Inflammatory macrophage treated with lipopolysaccharide for 4 hours (primary cell): Measurements from ENCODE around the gene OBI1.

ENCODE experiments used
- DNase-seq: peaks from one replicate; pipeline ENCODE4 v3.0.0-alpha.2; 2020

Gene OBI1

DNA sequence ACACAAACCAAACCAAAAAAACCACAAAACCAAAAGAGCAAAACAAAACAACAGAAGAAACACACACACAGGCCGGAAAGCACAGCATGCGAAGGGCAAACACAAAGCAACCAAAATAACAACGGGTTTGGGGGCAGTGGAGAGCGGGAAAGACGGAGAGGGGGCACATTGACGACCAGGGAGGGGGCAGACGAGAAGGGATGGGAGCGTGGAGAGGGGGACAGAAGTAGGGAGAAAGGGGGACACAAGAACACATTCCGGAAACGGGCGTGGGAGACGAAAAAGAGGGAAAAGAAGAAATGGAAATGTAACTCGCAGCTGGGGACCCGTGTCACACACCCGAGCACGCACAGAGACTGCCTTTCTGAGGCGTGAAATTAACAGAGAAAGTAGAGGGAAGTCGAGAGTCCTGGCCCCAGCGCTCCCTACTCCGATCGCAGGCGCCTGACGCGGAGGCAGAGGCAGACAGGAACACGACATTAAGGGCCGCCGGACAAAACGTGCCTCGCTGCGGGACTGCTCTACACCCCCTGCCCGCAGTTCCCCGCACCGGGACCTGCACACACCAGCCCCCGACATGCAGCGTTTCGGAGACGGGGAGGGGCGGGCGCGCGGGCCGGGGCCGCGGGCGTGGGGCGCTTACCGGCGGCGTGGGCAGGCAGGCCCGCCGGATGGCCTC, 56.3 kb downstream of the OBI1 start:
- DNase-seq, result peak; percentile 34

- no peak for DNase-seq
These were observed 56.9 kb downstream of the OBI1 start for GRCh38 chr13:78601874-78602560.

- no peak for DNase-seq
These were observed 57.7 kb downstream of the OBI1 start for GRCh38 chr13:78601124-78601873.

DNA sequence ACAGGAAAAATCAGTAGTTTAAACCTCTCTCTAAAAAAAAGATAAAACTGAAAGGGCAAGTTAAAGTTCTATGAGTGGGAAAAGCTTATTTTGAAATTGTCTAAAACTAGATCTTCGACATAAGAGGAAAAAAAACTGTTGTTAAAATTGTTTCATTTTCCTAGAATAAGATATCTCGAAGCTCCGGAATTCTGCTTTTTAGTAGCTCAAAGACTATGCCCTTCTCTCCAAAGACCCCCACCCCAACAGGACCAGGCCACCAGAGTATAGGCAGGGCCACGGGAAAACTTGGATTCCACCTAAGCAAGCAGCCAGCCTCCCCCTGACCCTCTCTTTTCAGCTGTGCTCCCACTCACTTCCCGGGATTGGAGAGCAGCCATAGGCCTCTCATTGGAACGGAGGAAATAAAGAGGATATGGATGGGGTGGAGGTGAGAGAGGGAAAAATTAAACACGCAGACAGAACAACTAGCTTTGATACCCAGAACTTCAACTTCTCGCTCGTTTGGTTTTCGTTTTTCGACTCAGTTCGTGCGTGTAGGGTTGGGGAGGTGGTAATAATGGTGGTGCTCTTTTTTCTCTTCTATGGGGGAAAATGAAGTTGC, 58.6 kb downstream of the OBI1 start:
- DNase-seq, result no peak

DNA sequence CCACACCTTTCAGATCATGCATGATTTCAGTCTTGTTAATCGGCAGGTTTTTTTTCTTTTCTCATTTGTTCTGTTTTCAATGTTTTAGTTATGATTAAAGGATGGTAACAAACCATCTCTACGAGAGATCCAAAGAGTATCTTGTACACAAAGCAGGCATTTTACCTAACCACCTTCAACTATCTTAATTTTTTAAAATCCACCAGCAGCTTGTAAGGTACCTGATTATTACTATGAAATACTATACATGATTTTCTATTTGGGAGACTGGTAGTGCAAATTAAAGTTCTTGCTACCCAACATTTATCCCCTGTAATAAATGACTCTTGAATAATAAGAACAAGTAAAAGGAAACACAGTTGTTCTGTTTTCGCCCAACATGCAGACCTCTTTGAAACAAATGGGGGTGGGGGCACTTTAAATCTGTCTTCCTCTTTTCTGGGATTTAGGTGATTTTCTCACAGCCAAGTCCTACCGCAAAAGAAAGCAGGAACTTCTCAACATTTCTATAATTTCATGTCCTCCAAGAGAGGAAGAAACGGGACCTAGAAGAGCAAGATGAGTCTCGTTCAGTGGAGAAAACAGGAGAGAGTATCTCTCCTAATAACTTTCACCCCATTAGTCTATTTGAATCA, 59.2 kb downstream of the OBI1 start:
- no peak for DNase-seq

- no peak for DNase-seq
These were observed 59.9 kb downstream of the OBI1 start for GRCh38 chr13:78598966-78599644.

GRCh38 chr13:78598116-78598781, 60.7 kb downstream of the OBI1 start:
- DNase-seq, result no peak

DNA sequence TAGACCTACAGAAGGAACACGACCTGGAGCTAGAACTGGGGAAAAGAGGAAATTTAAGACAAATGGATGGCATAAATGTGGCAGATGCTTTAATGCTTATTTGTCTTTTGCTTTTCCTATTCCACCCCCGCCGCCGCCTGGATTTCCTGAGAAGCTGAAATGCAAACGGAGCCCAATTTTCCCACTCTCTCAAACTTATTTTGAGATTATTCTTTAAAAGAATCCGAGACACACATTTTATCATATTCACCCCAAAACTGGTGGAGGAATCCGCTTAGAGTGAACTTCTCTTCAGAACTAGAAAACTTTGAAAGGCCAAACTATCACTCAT, 61.4 kb downstream of the OBI1 start:
- no peak for DNase-seq

- no peak for DNase-seq
These were observed 62.0 kb downstream of the OBI1 start for GRCh38 chr13:78596736-78597601.

DNA sequence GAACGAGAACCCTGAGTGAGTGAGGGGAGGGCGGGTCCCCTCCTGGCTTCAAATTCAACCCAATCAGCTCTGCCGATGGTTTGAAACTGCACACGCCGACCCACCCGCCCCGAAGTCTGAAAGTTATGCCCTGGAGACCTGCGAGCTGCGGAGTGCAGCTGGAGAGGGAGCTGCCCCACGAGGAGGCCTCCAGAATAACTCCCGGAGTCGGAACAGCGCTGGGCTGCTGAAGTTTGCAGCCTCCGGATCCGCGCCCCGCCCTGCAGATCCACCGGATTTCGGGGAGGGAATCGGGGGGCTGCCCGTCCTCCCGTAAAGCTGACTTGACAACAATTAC, 62.6 kb downstream of the OBI1 start:
- DNase-seq, result no peak

DNA sequence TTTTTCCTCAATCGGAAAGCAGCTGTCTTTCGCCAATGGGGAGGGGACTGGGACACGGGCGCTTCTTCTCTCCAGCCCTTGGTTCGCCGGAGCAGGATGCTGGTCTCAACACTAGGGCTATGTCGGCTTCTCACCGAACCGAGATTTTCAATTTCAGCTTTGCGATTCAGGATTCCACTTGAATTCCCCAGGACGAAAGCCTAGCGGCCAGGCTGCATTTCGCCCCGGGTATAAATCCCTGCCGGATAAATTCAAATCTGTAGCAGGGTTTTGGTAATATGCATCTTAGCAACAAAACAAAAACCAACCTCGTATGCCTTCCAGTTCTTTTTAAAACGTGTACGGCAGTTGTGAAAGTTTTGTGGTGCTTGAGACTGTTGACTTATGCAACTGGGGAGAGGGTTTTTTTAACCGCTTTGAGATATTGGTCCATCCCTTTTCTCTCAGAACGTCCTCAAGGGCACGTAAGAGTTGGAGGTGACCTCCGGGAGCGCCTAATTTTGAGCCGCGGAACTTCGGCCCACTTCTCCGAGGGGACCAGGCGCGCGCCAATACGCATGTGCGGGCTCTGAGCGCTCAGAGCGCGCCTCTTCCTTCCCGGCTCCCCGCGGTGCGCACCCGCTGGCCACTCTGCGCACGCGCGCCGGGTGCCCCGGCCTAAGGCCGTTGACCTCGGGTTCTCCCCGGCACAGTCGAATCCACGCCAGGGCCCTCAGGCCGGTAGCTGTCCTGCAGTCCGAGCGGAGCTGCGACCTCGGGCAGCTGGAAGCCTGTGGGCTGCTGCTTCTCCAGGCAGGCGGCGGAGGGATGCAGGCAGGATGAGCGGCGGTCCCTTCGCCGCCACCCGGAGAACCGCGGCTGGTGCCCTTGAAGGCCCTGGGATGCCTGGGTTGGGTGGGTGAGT, 63.2 kb downstream of the OBI1 start:
- DNase-seq, result peak; percentile 62

- DNase-seq, result no peak
These were observed 64.4 kb downstream of the OBI1 start for GRCh38 chr13:78594456-78594975.

- no peak for DNase-seq
These were observed 65.1 kb downstream of the OBI1 start for GRCh38 chr13:78593652-78594455.

- no peak for DNase-seq
These were observed 65.8 kb downstream of the OBI1 start for GRCh38 chr13:78593129-78593528.

DNA sequence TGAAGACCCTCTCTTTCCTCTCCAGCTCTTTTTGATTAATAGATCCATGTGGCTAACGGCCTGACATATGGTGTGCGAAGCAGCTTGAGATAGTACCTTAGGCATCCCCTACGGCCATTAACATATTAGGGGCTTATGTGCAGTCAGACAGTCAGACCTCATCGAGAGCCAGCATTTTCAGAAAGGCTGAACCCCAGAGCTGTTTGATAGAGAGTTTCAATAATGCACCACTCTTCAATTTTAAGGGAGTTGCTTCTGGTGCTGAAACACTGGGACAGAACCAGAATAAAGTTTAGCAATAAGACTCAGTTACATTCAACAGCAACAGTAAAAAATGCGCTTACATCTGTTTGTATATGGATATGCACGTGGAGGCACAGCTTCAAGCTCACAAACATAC, 66.4 kb downstream of the OBI1 start:
- DNase-seq, result no peak

- DNase-seq, result no peak
These were observed 69.7 kb downstream of the OBI1 start for GRCh38 chr13:78589206-78589605.

- DNase-seq, result no peak
These were observed 71.6 kb downstream of the OBI1 start for GRCh38 chr13:78587395-78587794.

DNA sequence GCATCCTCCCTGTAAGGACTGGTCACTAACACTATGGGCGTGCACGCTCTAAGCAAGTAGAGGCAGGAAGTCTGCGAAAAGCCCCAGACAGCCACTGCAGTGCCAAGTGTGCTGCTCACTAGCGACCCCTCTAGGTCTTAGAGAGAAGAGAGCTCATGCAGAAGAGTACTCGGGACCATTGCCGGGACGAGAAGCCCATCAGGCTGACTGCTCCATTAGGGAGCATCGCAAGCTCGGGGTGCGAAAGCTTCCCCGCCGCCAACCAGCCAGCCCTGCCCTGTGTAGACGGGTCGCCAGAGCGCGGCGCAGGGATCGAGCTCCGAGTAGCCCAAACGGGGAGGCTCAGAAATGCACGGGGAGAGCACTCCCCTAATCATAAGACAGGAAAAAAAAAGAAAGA, 72.2 kb downstream of the OBI1 start:
- no peak for DNase-seq

DNA sequence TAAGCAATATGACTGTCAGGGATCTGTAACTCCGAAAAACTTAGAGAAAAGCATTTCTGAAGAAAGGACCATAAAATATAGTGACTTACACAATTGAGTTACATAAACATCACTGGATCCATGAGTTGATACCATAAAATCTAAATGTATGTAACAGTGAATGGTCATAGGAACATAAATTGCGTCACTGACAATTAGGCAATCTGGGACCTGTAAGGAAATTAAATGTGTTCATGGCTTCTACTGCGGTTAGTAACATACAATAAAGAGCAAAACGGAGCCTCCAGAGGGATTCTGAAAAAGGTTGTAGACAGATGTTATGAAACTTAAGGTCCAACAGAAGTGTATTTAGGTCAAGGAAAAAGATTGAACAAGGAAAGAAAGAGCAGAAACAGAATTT, 82.7 kb downstream of the OBI1 start:
- peak; percentile 53 for DNase-seq
